Measurements from ENCODE around the gene VSX2. TPM values are rescaled to one million over a fixed set of nuclear protein-coding genes. Genes with fewer than 3 reads are reported as not detected.

Gene VSX2
- total RNA-seq, 2 donors from 2014 or later = not detected

- Histone ChIP-seq H3K4me3 (no peak overlapping the region), H3K4me1 (no peaks in the 10 kb centered on the region), H3K9me3 (no peaks in the 10 kb centered on the region), H3K27me3 (no peaks in the 10 kb centered on the region), H3K36me3 (no peaks in the 10 kb centered on the region), H3K27ac (no peak overlapping the region)
- TF ChIP-seq, protein P1, sequence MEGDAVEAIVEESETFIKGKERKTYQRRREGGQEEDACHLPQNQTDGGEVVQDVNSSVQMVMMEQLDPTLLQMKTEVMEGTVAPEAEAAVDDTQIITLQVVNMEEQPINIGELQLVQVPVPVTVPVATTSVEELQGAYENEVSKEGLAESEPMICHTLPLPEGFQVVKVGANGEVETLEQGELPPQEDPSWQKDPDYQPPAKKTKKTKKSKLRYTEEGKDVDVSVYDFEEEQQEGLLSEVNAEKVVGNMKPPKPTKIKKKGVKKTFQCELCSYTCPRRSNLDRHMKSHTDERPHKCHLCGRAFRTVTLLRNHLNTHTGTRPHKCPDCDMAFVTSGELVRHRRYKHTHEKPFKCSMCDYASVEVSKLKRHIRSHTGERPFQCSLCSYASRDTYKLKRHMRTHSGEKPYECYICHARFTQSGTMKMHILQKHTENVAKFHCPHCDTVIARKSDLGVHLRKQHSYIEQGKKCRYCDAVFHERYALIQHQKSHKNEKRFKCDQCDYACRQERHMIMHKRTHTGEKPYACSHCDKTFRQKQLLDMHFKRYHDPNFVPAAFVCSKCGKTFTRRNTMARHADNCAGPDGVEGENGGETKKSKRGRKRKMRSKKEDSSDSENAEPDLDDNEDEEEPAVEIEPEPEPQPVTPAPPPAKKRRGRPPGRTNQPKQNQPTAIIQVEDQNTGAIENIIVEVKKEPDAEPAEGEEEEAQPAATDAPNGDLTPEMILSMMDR (IDR thresholded peaks at IDR 0.05) = no peak
- no peak for DNase-seq (ENCODE audit: low spot score)
Observed at GRCh38 chr14:74211945-74212580, 27.2 kb upstream of the VSX2 start.

GRCh38 chr14:74213907-74214803, 25.1 kb upstream of the VSX2 start:
- TF ChIP-seq, protein P1 (IDR thresholded peaks at IDR 0.05) = no peak
- no peaks in the 10 kb centered on the region for H3K9me3 ChIP-seq
- H3K4me3 ChIP-seq = no peak overlapping the region
- no peak for DNase-seq (ENCODE audit: low spot score)
- H3K27ac ChIP-seq = no peak overlapping the region
- peaks cover 0 to 12% of the 10 kb centered on the region in 2 donors for H3K4me1 ChIP-seq
- H3K36me3 ChIP-seq = no peaks in the 10 kb centered on the region
- H3K27me3 ChIP-seq = no peaks in the 10 kb centered on the region

DNA sequence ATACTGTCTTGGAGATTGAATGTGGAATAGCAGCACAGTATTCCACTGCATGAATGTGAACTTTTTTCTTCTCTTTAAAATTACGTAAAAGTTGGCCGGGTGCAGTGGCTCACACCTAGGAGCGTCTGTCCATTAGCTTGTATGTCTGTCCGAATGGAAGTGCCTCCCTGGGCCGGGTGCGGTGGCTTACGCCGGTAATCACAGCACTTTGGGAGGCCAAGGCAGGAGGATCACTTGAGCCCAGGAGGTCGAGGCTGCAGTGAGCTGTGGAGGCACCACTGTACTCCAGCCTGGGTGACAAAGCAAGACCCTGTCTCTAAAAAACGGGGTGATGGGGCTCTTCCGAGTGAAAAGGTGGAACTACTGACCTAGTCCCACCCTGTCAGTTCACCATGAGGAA, 22.6 kb upstream of the VSX2 start:
- Histone ChIP-seq H3K9me3 (no peaks in the 10 kb centered on the region), H3K4me1 (peaks cover 0 to 12% of the 10 kb centered on the region in 2 donors), H3K27me3 (no peaks in the 10 kb centered on the region), H3K4me3 (no peak overlapping the region), H3K36me3 (no peaks in the 10 kb centered on the region), H3K27ac (no peak overlapping the region)
- TF ChIP-seq, protein P1 (IDR thresholded peaks at IDR 0.05) = no peak
- DNase-seq (ENCODE audit: low spot score) = no peak

GRCh38 chr14:74217672-74218448, 21.4 kb upstream of the VSX2 start:
- no peak for DNase-seq (ENCODE audit: low spot score)
- no peak overlapping the region for H3K27ac ChIP-seq
- H3K36me3 ChIP-seq = no peaks in the 10 kb centered on the region
- no peaks in the 10 kb centered on the region for H3K27me3 ChIP-seq
- TF ChIP-seq, protein P1 (IDR thresholded peaks at IDR 0.05) = peak; percentile 91
- H3K4me1 ChIP-seq = peaks cover 0 to 12% of the 10 kb centered on the region in 2 donors
- no peaks in the 10 kb centered on the region for H3K9me3 ChIP-seq
- H3K4me3 ChIP-seq = peak overlapping the region in 1 of 2 donors; percentile 21

GRCh38 chr14:74218462-74218861, 20.8 kb upstream of the VSX2 start:
- Histone ChIP-seq H3K27ac (no peak overlapping the region), H3K4me3 (no peak overlapping the region), H3K27me3 (no peaks in the 10 kb centered on the region), H3K4me1 (peaks cover 0 to 12% of the 10 kb centered on the region in 2 donors), H3K36me3 (no peaks in the 10 kb centered on the region), H3K9me3 (no peaks in the 10 kb centered on the region)
- DNase-seq (ENCODE audit: low spot score) = no peak
- TF ChIP-seq, protein P1 (IDR thresholded peaks at IDR 0.05) = no peak

All from right atrium auricular region (tissue), 2 donors.